HepG2 (cell line): ENCODE results near the gene UBALD1. TPM values are rescaled to one million over a fixed set of nuclear protein-coding genes. Genes with fewer than 3 reads are reported as not detected.
A peak's percentile ranks its signal among the peaks of the same experiment; 100 is the strongest.

ENCODE experiments used
- ATF1 ChIP-seq: IDR thresholded peaks from 2 replicates; pipeline ENCODE4 v1.6.1; 2016; ENCODE audit warnings: mild to moderate bottlenecking, control low read depth
- BCLAF1 ChIP-seq: fragments of 450-650 bp; IDR thresholded peaks from 2 replicates; pipeline ENCODE4 v1.6.1; 2017; ENCODE audit warnings: mild to moderate bottlenecking
- FOXJ3 ChIP-seq: sonication (generic); formaldehyde crosslinking; IDR thresholded peaks from 2 replicates; pipeline ENCODE4 v1.4.0; 2020; ENCODE audit warnings: missing genetic modification reagents, mild to moderate bottlenecking, borderline replicate concordance
- NCOA2 ChIP-seq: sonication (generic); formaldehyde crosslinking; IDR thresholded peaks from 2 replicates; pipeline ENCODE4 v1.8.0; 2022; ENCODE audit warnings: inconsistent platforms
- REPIN1 ChIP-seq: sonication (generic); formaldehyde crosslinking; IDR thresholded peaks from 2 replicates; pipeline ENCODE4 v1.8.0; 2022; ENCODE audit warnings: missing genetic modification reagents, low read depth, mild to moderate bottlenecking, borderline replicate concordance
- SMAD1 ChIP-seq: sonication (generic); formaldehyde crosslinking; IDR thresholded peaks from 2 replicates; pipeline ENCODE4 v1.4.0; 2020; ENCODE audit warnings: missing genetic modification reagents, low read depth, mild to moderate bottlenecking, borderline replicate concordance
- SMYD3 ChIP-seq: sonication (generic); formaldehyde crosslinking; IDR thresholded peaks from 2 replicates; pipeline ENCODE4 v1.8.1; 2023; ENCODE audit warnings: mild to moderate bottlenecking, missing genetic modification reagents
- SOX6 ChIP-seq, 2 experiments: fragments of 450-650 bp in 1 of 2; sonication (generic) in 1 of 2; formaldehyde crosslinking in 1 of 2; IDR thresholded peaks; 2 replicates each; pipeline versions ENCODE4 v1.4.0 to v1.6.1; 2017 to 2020; ENCODE audit warnings: antibody characterized with exemption in 1 of 2, mild to moderate bottlenecking in 1 of 2, missing genetic modification reagents in 1 of 2
- ZNF18 ChIP-seq: sonication (generic); formaldehyde crosslinking; IDR thresholded peaks from 2 replicates; pipeline ENCODE4 v1.8.0; 2022; ENCODE audit warnings: mild to moderate bottlenecking, missing genetic modification reagents; ENCODE audit not compliant: insufficient replicate concordance
- ZNF256 ChIP-seq: sonication (generic); formaldehyde crosslinking; conservative IDR thresholded peaks from 2 replicates; pipeline ENCODE4 v1.4.0; 2020; ENCODE audit warnings: missing genetic modification reagents
- ZNF616 ChIP-seq: sonication (generic); formaldehyde crosslinking; IDR thresholded peaks from 2 replicates; pipeline ENCODE4 v1.5.0; 2020; ENCODE audit warnings: low read depth, mild to moderate bottlenecking, missing genetic modification reagents
- ZNF629 ChIP-seq: sonication (generic); formaldehyde crosslinking; conservative IDR thresholded peaks from 2 replicates; pipeline ENCODE4 v1.5.0; 2020; ENCODE audit warnings: missing genetic modification reagents
- polyA plus RNA-seq, 8 experiments: library from polyadenylated mRNA; depleted of rRNA in 3 of 8; stranded (reverse) in 7 of 8; unstranded in 1 of 8; fragments of >200 nt; fragmentation: Illumina TruSeq in 4 of 8; extraction: Trizol in 4 of 8; gene quantifications; 2 replicates each; pipeline versions ENCODE4 v1.2.1 to v1.2.3, GENCODE V29; 2011 to 2016; ENCODE audit warnings: low read depth in 4 of 8, missing spikeins in 1 of 8, mixed read lengths in 1 of 8; ENCODE audit not compliant: insufficient read depth in 1 of 8
- total RNA-seq, 5 experiments: library from RNA; depleted of rRNA; stranded (reverse); fragments of >200 nt; fragmentation: Illumina TruSeq; extraction: Trizol; gene quantifications; 2 replicates each; pipeline ENCODE4 v1.2.3, GENCODE V29; 2016; ENCODE audit warnings: low read depth in 1 of 5
- TF ChIP-seq, protein P1 (sequence below): sonication (generic); formaldehyde crosslinking; IDR thresholded peaks from 2 replicates; pipeline ENCODE4 v1.8.1; 2023; ENCODE audit warnings: mild to moderate bottlenecking, inconsistent platforms, moderate library complexity, missing genetic modification reagents, borderline replicate concordance
- TF ChIP-seq, protein P2 (sequence below): sonication (generic); formaldehyde crosslinking; IDR thresholded peaks from 2 replicates; pipeline ENCODE4; 2020; ENCODE audit warnings: missing genetic modification reagents, mild to moderate bottlenecking, borderline replicate concordance
- TF ChIP-seq, protein P3 (sequence below): sonication (generic); formaldehyde crosslinking; IDR thresholded peaks from 2 replicates; pipeline ENCODE4 v1.5.0; 2020; ENCODE audit warnings: missing genetic modification reagents, mild to moderate bottlenecking, borderline replicate concordance

Gene UBALD1
- total and polyA plus RNA-seq, 2 of the 13 experiments (the other 11 are each of a cell fraction or from before 2014, with no cell fraction given): 6.8 to 12.3 TPM

DNA sequence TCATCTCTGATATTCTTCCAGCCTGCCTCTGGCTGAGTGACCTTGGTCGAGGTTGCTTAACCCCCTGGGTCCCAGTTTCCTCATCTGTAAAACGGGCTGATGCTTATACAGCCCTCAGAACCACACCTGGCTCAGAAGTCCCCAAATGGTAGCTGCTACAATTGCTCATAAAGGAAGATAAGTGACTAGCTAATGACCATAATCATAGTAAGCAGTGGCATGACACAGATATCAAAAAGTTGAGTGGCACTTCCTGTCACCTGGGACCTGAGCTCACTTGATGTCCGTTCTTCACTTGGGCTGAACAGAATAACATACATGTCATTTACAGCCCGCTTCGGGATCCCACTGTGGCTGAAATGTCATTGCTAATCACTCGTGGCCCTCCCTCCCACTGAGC is 11.7 kb upstream of the UBALD1 start (continued):
- TF ChIP-seq, protein P1, sequence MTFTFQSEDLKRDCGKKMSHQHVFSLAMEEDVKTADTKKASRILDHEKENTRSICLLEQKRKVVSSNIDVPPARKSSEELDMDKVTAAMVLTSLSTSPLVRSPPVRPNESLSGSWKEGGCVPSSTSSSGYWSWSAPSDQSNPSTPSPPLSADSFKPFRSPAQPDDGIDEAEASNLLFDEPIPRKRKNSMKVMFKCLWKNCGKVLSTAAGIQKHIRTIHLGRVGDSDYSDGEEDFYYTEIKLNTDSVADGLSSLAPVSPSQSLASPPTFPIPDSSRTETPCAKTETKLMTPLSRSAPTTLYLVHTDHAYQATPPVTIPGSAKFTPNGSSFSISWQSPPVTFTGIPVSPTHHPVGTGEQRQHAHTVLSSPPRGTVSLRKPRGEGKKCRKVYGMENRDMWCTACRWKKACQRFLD: no peak
- TF ChIP-seq, protein P2, sequence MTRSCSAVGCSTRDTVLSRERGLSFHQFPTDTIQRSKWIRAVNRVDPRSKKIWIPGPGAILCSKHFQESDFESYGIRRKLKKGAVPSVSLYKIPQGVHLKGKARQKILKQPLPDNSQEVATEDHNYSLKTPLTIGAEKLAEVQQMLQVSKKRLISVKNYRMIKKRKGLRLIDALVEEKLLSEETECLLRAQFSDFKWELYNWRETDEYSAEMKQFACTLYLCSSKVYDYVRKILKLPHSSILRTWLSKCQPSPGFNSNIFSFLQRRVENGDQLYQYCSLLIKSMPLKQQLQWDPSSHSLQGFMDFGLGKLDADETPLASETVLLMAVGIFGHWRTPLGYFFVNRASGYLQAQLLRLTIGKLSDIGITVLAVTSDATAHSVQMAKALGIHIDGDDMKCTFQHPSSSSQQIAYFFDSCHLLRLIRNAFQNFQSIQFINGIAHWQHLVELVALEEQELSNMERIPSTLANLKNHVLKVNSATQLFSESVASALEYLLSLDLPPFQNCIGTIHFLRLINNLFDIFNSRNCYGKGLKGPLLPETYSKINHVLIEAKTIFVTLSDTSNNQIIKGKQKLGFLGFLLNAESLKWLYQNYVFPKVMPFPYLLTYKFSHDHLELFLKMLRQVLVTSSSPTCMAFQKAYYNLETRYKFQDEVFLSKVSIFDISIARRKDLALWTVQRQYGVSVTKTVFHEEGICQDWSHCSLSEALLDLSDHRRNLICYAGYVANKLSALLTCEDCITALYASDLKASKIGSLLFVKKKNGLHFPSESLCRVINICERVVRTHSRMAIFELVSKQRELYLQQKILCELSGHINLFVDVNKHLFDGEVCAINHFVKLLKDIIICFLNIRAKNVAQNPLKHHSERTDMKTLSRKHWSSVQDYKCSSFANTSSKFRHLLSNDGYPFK (CRISPR knock-in tag): no peak
- TF ChIP-seq ZNF616 (CRISPR knock-in tag): no peak
- TF ChIP-seq SMAD1 (CRISPR knock-in tag): no peak
- no peak for TF ChIP-seq SMYD3 (CRISPR knock-in tag)
- no peak for TF ChIP-seq SOX6 (IDR thresholded peaks at IDR 0.05)
- TF ChIP-seq SOX6 (CRISPR knock-in tag; IDR thresholded peaks at IDR 0.05): 0 out of 2 replicates have a peak, but pooled peaks have one; percentile 3
- TF ChIP-seq ZNF18 (CRISPR knock-in tag): no peak
- no peak for TF ChIP-seq ZNF256 (CRISPR knock-in tag)
- TF ChIP-seq ZNF629 (CRISPR knock-in tag): peak; percentile 94
- no peak for TF ChIP-seq REPIN1 (CRISPR knock-in tag)
- TF ChIP-seq BCLAF1: no peak
- TF ChIP-seq, protein P3, sequence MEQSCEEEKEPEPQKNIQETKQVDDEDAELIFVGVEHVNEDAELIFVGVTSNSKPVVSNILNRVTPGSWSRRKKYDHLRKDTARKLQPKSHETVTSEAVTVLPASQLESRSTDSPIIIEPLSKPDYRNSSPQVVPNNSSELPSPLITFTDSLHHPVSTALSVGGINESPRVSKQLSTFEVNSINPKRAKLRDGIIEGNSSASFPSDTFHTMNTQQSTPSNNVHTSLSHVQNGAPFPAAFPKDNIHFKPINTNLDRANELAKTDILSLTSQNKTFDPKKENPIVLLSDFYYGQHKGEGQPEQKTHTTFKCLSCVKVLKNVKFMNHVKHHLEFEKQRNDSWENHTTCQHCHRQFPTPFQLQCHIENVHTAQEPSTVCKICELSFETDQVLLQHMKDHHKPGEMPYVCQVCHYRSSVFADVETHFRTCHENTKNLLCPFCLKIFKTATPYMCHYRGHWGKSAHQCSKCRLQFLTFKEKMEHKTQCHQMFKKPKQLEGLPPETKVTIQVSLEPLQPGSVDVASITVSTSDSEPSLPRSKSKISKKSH (CRISPR knock-in tag): no peak
- TF ChIP-seq FOXJ3: 0 out of 2 replicates have a peak, but pooled peaks have one; percentile 5
- TF ChIP-seq NCOA2 (CRISPR knock-in tag): no peak
- no peak for TF ChIP-seq ATF1 (CRISPR knock-in tag)
